ENCODE results near the gene PFN2. TPM values are rescaled to one million over a fixed set of nuclear protein-coding genes. Genes with fewer than 3 reads are reported as not detected.

Gene PFN2
- total RNA-seq (1 to 10 TPM; 5.1 to 9.5 TPM), total RNA-seq (3.8 to 4.3 reads per million in 2 donors)

DNA sequence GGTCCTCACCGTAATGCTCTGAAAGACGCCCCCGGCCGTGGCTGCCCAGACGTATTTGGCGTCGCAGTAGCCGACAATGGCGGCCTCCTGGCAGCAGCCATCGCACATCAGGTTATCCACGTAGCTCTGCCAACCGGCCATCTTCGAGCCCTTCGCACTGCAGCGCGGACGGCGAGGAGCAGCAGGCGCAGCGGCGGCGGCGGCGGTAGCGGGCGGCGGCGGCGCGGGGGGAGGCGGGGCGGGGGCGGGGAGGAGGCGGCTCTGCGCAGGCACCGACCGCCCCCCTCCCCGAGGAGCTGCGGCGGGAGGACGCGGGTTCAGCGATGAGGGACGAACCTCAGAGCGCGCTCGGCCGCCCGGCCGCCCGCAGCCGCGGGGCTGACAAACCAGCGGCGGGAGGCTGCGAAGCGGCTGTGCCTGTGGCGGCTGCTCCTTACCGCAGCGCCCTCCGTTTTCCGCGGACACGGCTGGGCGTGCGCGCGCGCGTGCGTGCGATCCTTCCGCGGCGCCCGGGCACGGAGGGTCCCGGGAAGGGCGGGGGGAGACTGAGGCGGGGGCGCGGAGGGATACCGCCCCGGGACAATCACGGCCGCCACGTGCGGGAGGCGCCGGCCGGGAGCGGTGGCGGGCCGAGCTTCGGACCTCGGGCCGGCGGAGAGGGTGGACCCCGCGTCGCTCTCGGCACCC, at the start of gene PFN2:
Gene PFN2, minus strand, starts transcription at position 180 of the 687 bp plus-strand sequence. Its CDS starts 39 bp downstream, at position 141.
- peak; percentile 74 for ATAC-seq
- Mint-ChIP-seq H3K4me1 (peaks cover 14% of the 10 kb centered on the region), H3K4me3 (peak within 1 kb of the TSS; percentile 95), H3K36me3 (ENCODE audit: low read depth) (peaks cover 5% of the 10 kb centered on the region), H3K27ac (peak within 1 kb of the TSS; percentile 89), H3K27me3 (peaks cover 23% of the 10 kb centered on the region)
- H3K9me3 ChIP-seq (ENCODE audit: control insufficient read depth, low read length, poor library complexity, severe bottlenecking), result no peaks in the 10 kb centered on the region
- peak; percentile 47 to 64 (median 59) for DNase-seq

DNA sequence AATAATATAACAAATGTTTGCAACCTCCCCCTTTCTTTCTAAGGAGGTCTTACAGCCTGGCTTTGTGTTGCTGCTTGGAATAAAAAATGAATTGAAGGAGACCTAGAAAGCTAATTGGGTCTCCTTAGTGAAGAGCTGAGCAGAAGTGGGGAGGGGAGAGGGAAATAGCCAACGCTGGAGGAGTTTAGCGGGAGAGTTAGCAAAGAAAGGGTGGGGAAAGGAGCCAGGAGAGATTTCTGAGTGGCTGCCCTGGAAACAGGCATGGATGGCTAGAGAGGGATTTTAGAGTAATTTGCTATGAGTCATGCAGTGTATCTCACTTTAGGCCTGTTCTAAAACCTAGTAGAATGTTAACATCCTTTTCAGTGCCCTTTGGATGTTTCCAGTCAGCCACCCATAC, 45.2 kb upstream of the PFN2 start:
- ATAC-seq (no peak), DNase-seq (no peak)
- Mint-ChIP-seq H3K36me3 (ENCODE audit: low read depth) (peaks cover 2% of the 10 kb centered on the region), H3K27me3 (peaks cover 21% of the 10 kb centered on the region), H3K4me3 (no peak overlapping the region), H3K27ac (peak overlapping the region; percentile 43), H3K4me1 (no peaks in the 10 kb centered on the region)
- no peaks in the 10 kb centered on the region for H3K9me3 ChIP-seq (ENCODE audit: control insufficient read depth, low read length, poor library complexity, severe bottlenecking)

DNA sequence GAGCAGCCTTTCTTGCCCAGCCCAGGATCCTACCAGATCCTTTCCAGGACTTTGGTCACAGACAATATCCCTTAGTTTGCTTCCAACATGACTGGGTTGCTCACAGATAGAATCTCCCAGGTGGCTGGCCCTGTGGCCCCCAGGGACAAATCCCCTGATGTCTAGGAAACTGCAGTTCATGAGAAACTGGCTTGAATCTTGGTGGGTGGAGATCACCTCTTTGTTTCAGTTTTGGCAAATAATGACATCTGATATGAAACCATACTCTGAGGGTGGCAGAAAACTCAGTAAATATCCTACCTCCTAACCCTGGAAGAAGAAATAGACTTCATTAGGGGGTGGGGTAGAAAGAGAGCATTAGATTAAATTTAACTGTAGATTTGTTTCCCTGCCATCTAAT, 44.1 kb upstream of the PFN2 start:
- Mint-ChIP-seq H3K27ac (no peak overlapping the region), H3K27me3 (peaks cover 27% of the 10 kb centered on the region), H3K4me3 (no peak overlapping the region), H3K4me1 (no peaks in the 10 kb centered on the region), H3K36me3 (ENCODE audit: low read depth) (peaks cover 2% of the 10 kb centered on the region)
- DNase-seq (no peak), ATAC-seq (no peak)
- no peaks in the 10 kb centered on the region for H3K9me3 ChIP-seq (ENCODE audit: control insufficient read depth, low read length, poor library complexity, severe bottlenecking)

GRCh38 chr3:150013801-150014200, 43.1 kb upstream of the PFN2 start:
- no peak for DNase-seq
- H3K27ac Mint-ChIP-seq, result no peak overlapping the region
- no peaks in the 10 kb centered on the region for H3K4me1 Mint-ChIP-seq
- H3K27me3 Mint-ChIP-seq, result peaks cover 34% of the 10 kb centered on the region
- no peak for ATAC-seq
- H3K4me3 Mint-ChIP-seq, result no peak overlapping the region
- H3K36me3 Mint-ChIP-seq (ENCODE audit: low read depth), result peaks cover 2% of the 10 kb centered on the region
- H3K9me3 ChIP-seq (ENCODE audit: control insufficient read depth, low read length, poor library complexity, severe bottlenecking), result no peaks in the 10 kb centered on the region

- no peak overlapping the region for H3K27ac Mint-ChIP-seq
- no peak overlapping the region for H3K4me3 Mint-ChIP-seq
- ATAC-seq (no peak), DNase-seq (no peak)
- peaks cover 30% of the 10 kb centered on the region for H3K27me3 Mint-ChIP-seq
- H3K36me3 Mint-ChIP-seq (ENCODE audit: low read depth), result no peaks in the 10 kb centered on the region
- no peaks in the 10 kb centered on the region for H3K9me3 ChIP-seq (ENCODE audit: control insufficient read depth, low read length, poor library complexity, severe bottlenecking)
- H3K4me1 Mint-ChIP-seq, result no peaks in the 10 kb centered on the region
Observed at GRCh38 chr3:150006794-150007193, 36.1 kb upstream of the PFN2 start.

DNA sequence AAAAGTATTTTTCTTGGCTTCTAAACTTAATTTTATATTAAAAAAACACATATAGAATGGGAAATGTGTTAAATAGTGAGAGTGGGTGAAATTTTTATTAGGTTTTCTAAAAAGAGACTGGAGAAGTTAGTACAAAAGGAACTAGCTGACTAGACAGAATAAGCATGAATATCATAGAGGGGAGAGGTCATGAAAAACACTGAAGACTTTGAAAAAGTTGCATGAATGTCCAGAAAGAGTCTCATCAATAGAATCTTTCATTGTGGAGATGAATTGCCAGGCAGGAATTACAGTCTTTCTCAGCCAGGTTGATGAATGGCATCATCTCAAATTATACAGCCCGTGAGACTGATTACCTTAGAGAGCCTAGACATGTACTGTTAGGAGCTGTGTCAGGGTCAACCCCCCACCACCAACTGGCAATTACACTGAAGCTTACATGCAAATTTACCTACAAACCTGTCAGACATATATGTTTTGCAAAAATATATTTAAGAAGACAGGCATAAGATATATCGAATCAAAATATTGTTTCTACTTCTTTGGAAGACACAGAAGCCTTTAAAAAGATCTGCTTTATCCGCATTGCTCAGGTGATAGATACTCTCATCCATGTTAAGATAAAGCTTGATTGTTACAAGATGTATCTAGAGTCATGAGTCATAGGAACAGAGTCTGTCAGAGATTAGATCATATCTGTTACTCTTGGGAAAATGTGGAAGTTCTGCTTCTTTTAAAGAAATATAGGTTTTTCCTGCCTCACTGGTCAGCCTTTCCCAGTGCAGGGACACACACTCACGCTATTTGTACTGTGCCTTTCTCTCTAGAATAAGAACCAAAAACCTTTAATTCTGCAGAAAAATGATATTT, 34.8 kb upstream of the PFN2 start:
- Mint-ChIP-seq H3K4me3 (no peak overlapping the region), H3K27ac (no peak overlapping the region), H3K4me1 (no peaks in the 10 kb centered on the region), H3K36me3 (ENCODE audit: low read depth) (no peaks in the 10 kb centered on the region), H3K27me3 (peaks cover 39% of the 10 kb centered on the region)
- DNase-seq (no peak), ATAC-seq (no peak)
- no peaks in the 10 kb centered on the region for H3K9me3 ChIP-seq (ENCODE audit: control insufficient read depth, low read length, poor library complexity, severe bottlenecking)

- no peaks in the 10 kb centered on the region for H3K9me3 ChIP-seq (ENCODE audit: control insufficient read depth, low read length, poor library complexity, severe bottlenecking)
- H3K36me3 Mint-ChIP-seq (ENCODE audit: low read depth), result no peaks in the 10 kb centered on the region
- H3K27ac Mint-ChIP-seq, result no peak overlapping the region
- DNase-seq (no peak), ATAC-seq (no peak)
- no peak overlapping the region for H3K4me3 Mint-ChIP-seq
- no peaks in the 10 kb centered on the region for H3K4me1 Mint-ChIP-seq
- peaks cover 15% of the 10 kb centered on the region for H3K27me3 Mint-ChIP-seq
Observed at GRCh38 chr3:150000641-150001040, 29.9 kb upstream of the PFN2 start.

DNA sequence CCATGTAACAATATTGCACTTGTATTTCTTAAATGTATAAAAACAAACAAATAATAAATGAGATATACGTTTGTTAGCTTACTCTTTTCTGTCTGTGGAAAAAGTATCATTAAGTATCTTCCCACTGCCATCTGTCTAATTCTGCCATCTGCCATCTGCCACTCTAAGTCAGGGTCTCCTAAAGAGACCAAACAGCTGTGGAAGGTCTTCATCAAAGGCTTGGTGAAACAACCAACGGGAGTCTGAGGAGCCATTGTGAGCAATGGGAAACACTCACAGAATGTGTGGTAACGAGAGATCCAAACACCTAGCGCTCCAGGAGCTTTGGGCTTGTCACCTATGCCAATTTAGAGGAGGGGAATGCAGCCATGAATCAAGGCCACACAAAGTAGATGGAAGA, 28.7 kb upstream of the PFN2 start:
- no peak for ATAC-seq
- peaks cover 13% of the 10 kb centered on the region for H3K27me3 Mint-ChIP-seq
- DNase-seq, result no peak
- H3K4me1 Mint-ChIP-seq, result no peaks in the 10 kb centered on the region
- H3K36me3 Mint-ChIP-seq (ENCODE audit: low read depth), result no peaks in the 10 kb centered on the region
- H3K27ac Mint-ChIP-seq, result no peak overlapping the region
- no peak overlapping the region for H3K4me3 Mint-ChIP-seq
- H3K9me3 ChIP-seq (ENCODE audit: control insufficient read depth, low read length, poor library complexity, severe bottlenecking), result peaks cover 2% of the 10 kb centered on the region

GRCh38 chr3:149998946-149999345, 28.3 kb upstream of the PFN2 start:
- no peak for ATAC-seq
- H3K27ac Mint-ChIP-seq, result no peak overlapping the region
- H3K9me3 ChIP-seq (ENCODE audit: control insufficient read depth, low read length, poor library complexity, severe bottlenecking), result peaks cover 2% of the 10 kb centered on the region
- no peak overlapping the region for H3K4me3 Mint-ChIP-seq
- H3K27me3 Mint-ChIP-seq, result peaks cover 13% of the 10 kb centered on the region
- no peak for DNase-seq
- H3K4me1 Mint-ChIP-seq, result no peaks in the 10 kb centered on the region
- H3K36me3 Mint-ChIP-seq (ENCODE audit: low read depth), result no peaks in the 10 kb centered on the region

GRCh38 chr3:149992416-149993058, 21.8 kb upstream of the PFN2 start:
- H3K36me3 Mint-ChIP-seq (ENCODE audit: low read depth), result no peaks in the 10 kb centered on the region
- peaks cover 2% of the 10 kb centered on the region for H3K9me3 ChIP-seq (ENCODE audit: control insufficient read depth, low read length, poor library complexity, severe bottlenecking)
- H3K27me3 Mint-ChIP-seq, result peaks cover 18% of the 10 kb centered on the region
- no peaks in the 10 kb centered on the region for H3K4me1 Mint-ChIP-seq
- DNase-seq (no peak), ATAC-seq (no peak)
- H3K4me3 Mint-ChIP-seq, result no peak overlapping the region
- H3K27ac Mint-ChIP-seq, result no peak overlapping the region

DNA sequence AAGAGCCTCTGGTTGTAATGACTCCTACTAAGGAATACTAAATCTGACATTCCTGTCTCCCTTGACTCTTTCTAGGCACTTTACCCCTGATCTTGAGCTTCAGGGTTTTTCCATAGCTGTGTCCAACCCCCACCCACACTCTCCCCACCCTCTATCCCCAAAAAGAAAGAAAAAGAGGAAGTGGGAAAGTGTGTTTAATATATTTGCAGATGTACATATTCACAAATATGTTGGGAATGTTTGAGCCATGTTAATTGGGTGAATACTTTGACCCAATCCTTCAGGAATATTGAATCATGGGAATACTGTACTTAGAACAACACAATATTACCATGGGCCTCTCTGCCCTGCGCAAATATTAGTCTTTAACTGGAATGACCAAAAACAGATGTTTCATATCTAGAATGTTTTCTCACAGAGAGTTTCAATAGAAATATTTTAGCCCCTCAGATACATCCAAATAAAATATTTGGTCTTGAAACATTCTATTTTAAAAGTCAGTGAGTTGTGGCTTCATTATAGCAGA, 19.8 kb upstream of the PFN2 start:
- Mint-ChIP-seq H3K27ac (no peak overlapping the region), H3K4me3 (no peak overlapping the region), H3K27me3 (peaks cover 28% of the 10 kb centered on the region), H3K4me1 (no peaks in the 10 kb centered on the region), H3K36me3 (ENCODE audit: low read depth) (no peaks in the 10 kb centered on the region)
- no peak for ATAC-seq
- H3K9me3 ChIP-seq (ENCODE audit: control insufficient read depth, low read length, poor library complexity, severe bottlenecking), result peaks cover 2% of the 10 kb centered on the region
- no peak for DNase-seq

DNA sequence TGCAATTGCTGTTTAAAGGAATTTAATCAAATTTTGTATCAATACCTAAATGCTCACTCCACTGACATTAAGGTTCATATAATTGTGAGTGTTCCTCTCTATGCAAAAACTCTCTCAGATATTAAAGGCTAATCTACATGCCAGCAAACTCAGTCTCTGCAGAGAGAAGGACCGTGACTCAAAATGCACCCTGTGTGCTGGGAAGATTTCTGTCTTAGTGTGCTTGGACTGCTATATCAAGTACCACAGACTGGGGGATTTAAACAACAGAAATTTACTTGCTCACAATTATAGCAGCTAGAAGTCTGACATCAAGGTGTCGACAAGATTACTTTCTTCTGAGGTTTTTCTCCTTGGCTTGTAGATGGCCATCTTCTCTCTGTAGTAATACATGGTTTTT, 18.6 kb upstream of the PFN2 start:
- no peak overlapping the region for H3K27ac Mint-ChIP-seq
- H3K9me3 ChIP-seq (ENCODE audit: control insufficient read depth, low read length, poor library complexity, severe bottlenecking), result no peaks in the 10 kb centered on the region
- no peaks in the 10 kb centered on the region for H3K36me3 Mint-ChIP-seq (ENCODE audit: low read depth)
- ATAC-seq, result no peak
- DNase-seq, result no peak
- H3K4me3 Mint-ChIP-seq, result no peak overlapping the region
- peaks cover 34% of the 10 kb centered on the region for H3K27me3 Mint-ChIP-seq
- H3K4me1 Mint-ChIP-seq, result no peaks in the 10 kb centered on the region

GRCh38 chr3:149983628-149984027, 12.9 kb upstream of the PFN2 start:
- no peaks in the 10 kb centered on the region for H3K36me3 Mint-ChIP-seq (ENCODE audit: low read depth)
- ATAC-seq, result no peak
- no peak overlapping the region for H3K27ac Mint-ChIP-seq
- H3K9me3 ChIP-seq (ENCODE audit: control insufficient read depth, low read length, poor library complexity, severe bottlenecking), result no peaks in the 10 kb centered on the region
- H3K4me3 Mint-ChIP-seq, result no peak overlapping the region
- DNase-seq, result no peak
- peaks cover 45% of the 10 kb centered on the region for H3K27me3 Mint-ChIP-seq
- H3K4me1 Mint-ChIP-seq, result peaks cover 2% of the 10 kb centered on the region
